HCT116 (cell line): ENCODE data around the gene COL23A1. TPM values are rescaled to one million over a fixed set of nuclear protein-coding genes. Genes with fewer than 3 reads are reported as not detected.

Source experiments
- ATAC-seq: fragments of 200-7000 bp; cut with Tn5 transposase; 2 replicates; pipeline ENCODE4 v1.9.1; 2020; ENCODE audit warnings: mild to moderate bottlenecking, moderate library complexity
- BruUV-seq: library from RNA; stranded (reverse); fragments of 400-500 nt; replicated peaks from 2 replicates; lab custom pipeline; 2021; lab: Mats Ljungman, UMichigan
- CTCF ChIA-PET: fragments of 300-600 bp; sonication (Branson Sonifier 250); formaldehyde crosslinking; loops from one replicate; lab custom pipeline; 2021; ENCODE audit warnings: antibody characterized with exemption; lab: Charles Lee
- POLR2A ChIA-PET: fragments of 300-600, 350-600 bp; sonication (Branson Sonifier 250); formaldehyde crosslinking; loops from one replicate; lab custom pipeline; 2021; ENCODE audit warnings: antibody characterized with exemption; lab: Charles Lee
- RAD21 ChIA-PET, 2 experiments: fragments of 300-600 bp; sonication (Branson Sonifier 250); formaldehyde crosslinking; loops; one replicate each; lab custom pipeline; 2023; ENCODE audit warnings: low total read pairs in 2 of 2; ENCODE audit not compliant: uncharacterized antibody in 2 of 2, unreplicated experiment in 2 of 2, low non-redundant PET in 1 of 2; lab: Charles Lee
- DNase-seq: peaks from one replicate; pipeline ENCODE4 v3.0.0-alpha.2; 2010; ENCODE audit warnings: low read depth, low spot score
- H2AFZ ChIP-seq: fragments of 200-600 bp; shearing (Covaris generic), sonication (generic); 2 replicates; pipeline ENCODE4 v1.6.1; 2017; ENCODE audit warnings: low read depth, mixed run types, mixed read lengths, antibody characterized with exemption, low read length; ENCODE audit not compliant: poor library complexity, severe bottlenecking
- H3K27ac ChIP-seq: 2 replicates; pipeline ENCODE4 v1.5.1; 2012; ENCODE audit warnings: low read depth, low read length
- H3K27me3 ChIP-seq: fragments of 200-600 bp; sonication (generic); 2 replicates; pipeline ENCODE4 v1.6.1; 2016; ENCODE audit warnings: mixed run types, low read length, mixed read lengths; ENCODE audit not compliant: insufficient read depth
- H3K36me3 ChIP-seq, 2 experiments: fragments of 200-500 bp in 1 of 2; fragments of 200-600 bp in 1 of 2; sonication (Bioruptor generic) in 1 of 2; sonication (generic) in 1 of 2; 2 replicates each; pipeline versions ENCODE4 v1.5.1 to v1.6.1; 2014 to 2016; ENCODE audit warnings: low read length in 2 of 2, inconsistent platforms in 1 of 2, mixed read lengths in 1 of 2, mixed run types in 1 of 2; ENCODE audit not compliant: insufficient read depth in 2 of 2, control insufficient read depth in 1 of 2
- H3K4me1 ChIP-seq, 2 experiments: fragments of 200-600 bp in 1 of 2; sonication (generic) in 1 of 2; 2 replicates each; pipeline versions ENCODE4 v1.5.1 to v1.6.1; 2012 to 2017; ENCODE audit warnings: low read length in 2 of 2, inconsistent platforms in 1 of 2, mild to moderate bottlenecking in 1 of 2, mixed read lengths in 1 of 2, mixed run types in 1 of 2, moderate library complexity in 1 of 2; ENCODE audit not compliant: insufficient read depth in 2 of 2, control insufficient read depth in 1 of 2
- H3K4me2 ChIP-seq: fragments of 200-600 bp; sonication (generic); 2 replicates; pipeline ENCODE4 v1.6.1; 2017; ENCODE audit warnings: mixed run types, low read length, mixed read lengths
- H3K4me3 ChIP-seq, 2 experiments: fragments of 200-600 bp in 1 of 2; sonication (generic) in 1 of 2; replicated peaks in 1 of 2; 2 replicates each; pipeline ENCODE4 v1.5.1; 2011 to 2016; ENCODE audit warnings: low read length in 2 of 2, control low read depth in 1 of 2, low read depth in 1 of 2, mild to moderate bottlenecking in 1 of 2, mixed read lengths in 1 of 2, mixed run types in 1 of 2
- H3K79me2 ChIP-seq: fragments of 200-600 bp; sonication (generic); 2 replicates; pipeline ENCODE4 v1.6.1; 2017; ENCODE audit warnings: mild to moderate bottlenecking, mixed run types, low read length, moderate library complexity, mixed read lengths; ENCODE audit not compliant: insufficient read depth
- H3K9ac ChIP-seq: fragments of 200-600 bp; sonication (generic); 2 replicates; pipeline ENCODE4 v1.6.1; 2016; ENCODE audit warnings: low read length, mixed read lengths
- H3K9me2 ChIP-seq: fragments of 200-600 bp; sonication (generic), shearing (Covaris generic); 2 replicates; pipeline ENCODE4 v1.6.1; 2017; ENCODE audit warnings: mixed run types, mild to moderate bottlenecking, moderate library complexity; ENCODE audit not compliant: insufficient read depth
- H3K9me3 ChIP-seq, 2 experiments: fragments of 200-500 bp in 1 of 2; fragments of 200-600 bp in 1 of 2; sonication (Bioruptor generic) in 1 of 2; sonication (generic) in 1 of 2; 2 replicates each; pipeline ENCODE4 v1.6.1; 2014 to 2017; ENCODE audit warnings: low read length in 2 of 2, mixed read lengths in 2 of 2, inconsistent platforms in 1 of 2, low read depth in 1 of 2, mild to moderate bottlenecking in 1 of 2, mixed run types in 1 of 2, moderate library complexity in 1 of 2; ENCODE audit not compliant: control insufficient read depth in 1 of 2, insufficient read depth in 1 of 2
- H4K20me1 ChIP-seq: fragments of 200-600 bp; sonication (generic), shearing (Covaris generic); 2 replicates; pipeline ENCODE4 v1.6.1; 2017; ENCODE audit warnings: mixed run types, mild to moderate bottlenecking, moderate library complexity; ENCODE audit not compliant: insufficient read depth
- CBX3 ChIP-seq: IDR thresholded peaks from 2 replicates; pipeline ENCODE4 v1.6.1; 2012; ENCODE audit warnings: low read depth
- EGR1 ChIP-seq: IDR thresholded peaks from 2 replicates; pipeline ENCODE4 v1.6.1; 2012; ENCODE audit warnings: low read depth
- EZH2phosphoT487 ChIP-seq: fragments of 200-600 bp; IDR thresholded peaks from 2 replicates; pipeline ENCODE4 v1.6.1; 2018; ENCODE audit warnings: antibody characterized with exemption, borderline replicate concordance
- FOSL1 ChIP-seq: IDR thresholded peaks from 2 replicates; pipeline ENCODE4 v1.6.1; 2012; ENCODE audit warnings: low read depth
- POLR2A ChIP-seq: IDR thresholded peaks from 2 replicates; pipeline ENCODE4 v1.7.0; 2011; ENCODE audit warnings: borderline replicate concordance; ENCODE audit not compliant: insufficient read depth, insufficient read length; ENCODE audit errors: extremely low read depth
- POLR2AphosphoS5 ChIP-seq: IDR thresholded peaks from 2 replicates; pipeline ENCODE4 v1.6.1; 2011; ENCODE audit warnings: mild to moderate bottlenecking, low read depth, low read length, moderate library complexity
- RAD21 ChIP-seq: IDR thresholded peaks from 2 replicates; pipeline ENCODE4 v1.6.1; 2012; ENCODE audit warnings: low read depth, mild to moderate bottlenecking
- SIN3A ChIP-seq: IDR thresholded peaks from 2 replicates; pipeline ENCODE4 v1.6.1; 2012; ENCODE audit warnings: low read depth
- TCF7L2 ChIP-seq: IDR thresholded peaks from 2 replicates; pipeline ENCODE4 v1.7.0; 2011; ENCODE audit warnings: borderline replicate concordance, inconsistent platforms; ENCODE audit not compliant: insufficient read depth, insufficient read length; ENCODE audit errors: extremely low read depth
- YY1 ChIP-seq: IDR thresholded peaks from 2 replicates; pipeline ENCODE4 v1.6.1; 2011; ENCODE audit warnings: low read length, low read depth, moderate library complexity, mild to moderate bottlenecking; ENCODE audit not compliant: insufficient replicate concordance; ENCODE audit errors: extremely low read depth
- ZNF274 ChIP-seq: fragments of 200-500 bp; sonication (Bioruptor generic); IDR thresholded peaks from 2 replicates; pipeline ENCODE4 v1.6.1; 2014; ENCODE audit warnings: mild to moderate bottlenecking, low read depth, low read length, inconsistent platforms
- intact Hi-C: fragments of 100-400 bp; cut with micrococcal nuclease; formaldehyde crosslinking; loops from 2 replicates; pipeline ENCODE4 v1.10.0; 2022
- total RNA-seq: library from RNA; stranded (reverse); gene quantifications from one replicate; pipeline ENCODE4 v1.2.1, GENCODE V29; 2021; ENCODE audit not compliant: unreplicated experiment
- TF ChIP-seq, protein P1 (sequence below): IDR thresholded peaks from 2 replicates; pipeline ENCODE4 v1.6.1; 2011; ENCODE audit warnings: mild to moderate bottlenecking, low read length, moderate library complexity; ENCODE audit not compliant: insufficient replicate concordance; ENCODE audit errors: extremely low read depth
- TF ChIP-seq, protein P2 (sequence below): IDR thresholded peaks from 2 replicates; pipeline ENCODE4 v1.6.1; 2012

Gene COL23A1
- total RNA-seq, 1 experiment from 2014 or later, result not detected

DNA sequence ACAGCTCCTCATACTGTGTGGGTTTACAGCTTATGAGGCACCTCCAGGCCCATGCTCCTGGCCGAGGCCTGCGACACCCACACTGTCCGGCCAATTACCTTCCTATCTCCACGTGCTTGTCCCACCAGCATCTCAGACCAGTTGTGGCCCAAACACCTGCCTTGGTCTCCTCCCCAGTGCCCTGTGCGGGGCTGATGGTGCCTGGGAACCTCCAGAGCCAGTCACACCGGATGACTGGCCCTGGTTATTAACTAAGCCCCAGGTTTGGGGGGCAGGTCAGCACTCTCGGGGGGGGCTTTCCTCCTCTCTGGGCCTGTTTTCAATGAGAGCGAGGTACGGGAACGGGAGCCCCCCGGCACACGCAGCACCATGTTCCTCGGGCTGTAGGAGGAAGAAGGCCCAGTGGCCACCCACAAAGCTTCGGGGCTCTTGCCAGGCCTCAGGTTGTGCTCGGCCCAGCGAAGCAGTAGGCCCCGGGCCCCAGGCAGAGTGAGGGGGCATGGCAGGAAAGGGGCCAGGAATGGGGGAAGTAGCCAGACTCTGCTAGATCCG is 281.6 kb downstream of the COL23A1 start:
- TF ChIP-seq, protein P1, sequence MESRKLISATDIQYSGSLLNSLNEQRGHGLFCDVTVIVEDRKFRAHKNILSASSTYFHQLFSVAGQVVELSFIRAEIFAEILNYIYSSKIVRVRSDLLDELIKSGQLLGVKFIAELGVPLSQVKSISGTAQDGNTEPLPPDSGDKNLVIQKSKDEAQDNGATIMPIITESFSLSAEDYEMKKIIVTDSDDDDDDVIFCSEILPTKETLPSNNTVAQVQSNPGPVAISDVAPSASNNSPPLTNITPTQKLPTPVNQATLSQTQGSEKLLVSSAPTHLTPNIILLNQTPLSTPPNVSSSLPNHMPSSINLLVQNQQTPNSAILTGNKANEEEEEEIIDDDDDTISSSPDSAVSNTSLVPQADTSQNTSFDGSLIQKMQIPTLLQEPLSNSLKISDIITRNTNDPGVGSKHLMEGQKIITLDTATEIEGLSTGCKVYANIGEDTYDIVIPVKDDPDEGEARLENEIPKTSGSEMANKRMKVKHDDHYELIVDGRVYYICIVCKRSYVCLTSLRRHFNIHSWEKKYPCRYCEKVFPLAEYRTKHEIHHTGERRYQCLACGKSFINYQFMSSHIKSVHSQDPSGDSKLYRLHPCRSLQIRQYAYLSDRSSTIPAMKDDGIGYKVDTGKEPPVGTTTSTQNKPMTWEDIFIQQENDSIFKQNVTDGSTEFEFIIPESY, result no peak
- TF ChIP-seq TCF7L2 (no peak), YY1 (no peak), ZNF274 (no peak), FOSL1 (no peak), POLR2A (no peak), SIN3A (no peak), EGR1 (no peak), POLR2AphosphoS5 (no peak), CBX3 (no peak), RAD21 (no peak), EZH2phosphoT487 (no peak)
- TF ChIP-seq, protein P2, sequence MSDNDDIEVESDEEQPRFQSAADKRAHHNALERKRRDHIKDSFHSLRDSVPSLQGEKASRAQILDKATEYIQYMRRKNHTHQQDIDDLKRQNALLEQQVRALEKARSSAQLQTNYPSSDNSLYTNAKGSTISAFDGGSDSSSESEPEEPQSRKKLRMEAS, result no peak
- Histone ChIP-seq H3K4me1 (no peaks in the 10 kb centered on the region), H4K20me1 (no peaks in the 10 kb centered on the region), H3K27ac (no peak overlapping the region), H3K9ac (no peak overlapping the region), H3K9me3 (no peaks in the 10 kb centered on the region), H2AFZ (no peak overlapping the region), H3K4me2 (no peak overlapping the region), H3K79me2 (no peaks in the 10 kb centered on the region), H3K9me2 (no peaks in the 10 kb centered on the region), H3K36me3 (no peaks in the 10 kb centered on the region), H3K4me3 (no peak overlapping the region), H3K27me3 (no peaks in the 10 kb centered on the region)
- ChIA-PET POLR2A (no interaction called here), CTCF (interaction anchor here (0.6 kb wide), 1 partner anchor 74 kb away, joined by 3 read pairs; no protein-coding TSS in a partner anchor), RAD21 (no interaction called here)
- no peak for DNase-seq
- no peak for ATAC-seq
- intact Hi-C loops, result no loop called here
- no TSS peak for BruUV-seq
